Measurements from ENCODE around the gene LRRC53.

The LRRC53 gene

GRCh38 chr1:74496669-74497068 is 15.7 kb downstream of the LRRC53 start:
- H3K36me3 ChIP-seq (ENCODE audit: control insufficient read depth in 4 of 4, insufficient read depth in 4 of 4, low read length in 3 of 4), result no peaks in the 10 kb centered on the region
- ChIA-PET CTCF (no interaction called here), POLR2A (no interaction called here)
- no peak for DNase-seq
- H3K4me1 ChIP-seq (ENCODE audit: control extremely low read depth in 1 of 4, control insufficient read depth in 4 of 4, insufficient read depth in 4 of 4, low read length in 3 of 4), result no peaks in the 10 kb centered on the region
- H3K27ac ChIP-seq (ENCODE audit: insufficient read depth in 1 of 2, low read depth in 1 of 2, low read length in 2 of 2, poor library complexity in 1 of 2, severe bottlenecking in 2 of 2), result no peak overlapping the region
- no peak overlapping the region for H3K4me3 ChIP-seq (ENCODE audit: control insufficient read depth in 1 of 7, extremely low read depth in 1 of 7, insufficient read depth in 4 of 7, low read depth in 2 of 7, low read length in 6 of 7)
- H3K27me3 ChIP-seq (replicated peaks in 2 of 5; ENCODE audit: control insufficient read depth in 4 of 5, insufficient read depth in 5 of 5, low read length in 4 of 5), result no peaks in the 10 kb centered on the region
- H3K9me3 ChIP-seq (ENCODE audit: control extremely low read depth in 1 of 5, control insufficient read depth in 4 of 5, insufficient read depth in 2 of 5, low read depth in 1 of 5, low read length in 4 of 5), result no peaks in the 10 kb centered on the region

GRCh38 chr1:74486036-74486435 is 26.4 kb downstream of the LRRC53 start:
- Histone ChIP-seq H3K27me3 (replicated peaks in 2 of 5; ENCODE audit: control insufficient read depth in 4 of 5, insufficient read depth in 5 of 5, low read length in 4 of 5) (no peaks in the 10 kb centered on the region), H3K27ac (ENCODE audit: insufficient read depth in 1 of 2, low read depth in 1 of 2, low read length in 2 of 2, poor library complexity in 1 of 2, severe bottlenecking in 2 of 2) (no peak overlapping the region), H3K4me3 (ENCODE audit: control insufficient read depth in 1 of 7, extremely low read depth in 1 of 7, insufficient read depth in 4 of 7, low read depth in 2 of 7, low read length in 6 of 7) (no peak overlapping the region), H3K9me3 (ENCODE audit: control extremely low read depth in 1 of 5, control insufficient read depth in 4 of 5, insufficient read depth in 2 of 5, low read depth in 1 of 5, low read length in 4 of 5) (no peaks in the 10 kb centered on the region), H3K36me3 (ENCODE audit: control insufficient read depth in 4 of 4, insufficient read depth in 4 of 4, low read length in 3 of 4) (no peaks in the 10 kb centered on the region), H3K4me1 (ENCODE audit: control extremely low read depth in 1 of 4, control insufficient read depth in 4 of 4, insufficient read depth in 4 of 4, low read length in 3 of 4) (no peaks in the 10 kb centered on the region)
- ChIA-PET CTCF (interaction anchor here (0.6 kb wide), 1 partner anchor 10 kb away, joined by 3 read pairs; no protein-coding TSS in a partner anchor), POLR2A (no interaction called here)
- DNase-seq, result peak; percentile 14 to 67 (median 50)
- no CpG with 5 or more reads among the region's 1 CpG for WGBS (ENCODE audit: insufficient coverage)

- ChIA-PET CTCF (no interaction called here), POLR2A (no interaction called here)
These were observed 26.8 kb downstream of the LRRC53 start for GRCh38 chr1:74485622-74486021.

GRCh38 chr1:74481607-74482006 is 30.8 kb downstream of the LRRC53 start:
- DNase-seq, result no peak
- no peak overlapping the region for H3K4me3 ChIP-seq (ENCODE audit: control insufficient read depth in 1 of 7, extremely low read depth in 1 of 7, insufficient read depth in 4 of 7, low read depth in 2 of 7, low read length in 6 of 7)
- 90% methylated on average over 3 of the region's 3 CpGs for WGBS (ENCODE audit: insufficient coverage)
- ChIA-PET CTCF (no interaction called here), POLR2A (no interaction called here)
- no peaks in the 10 kb centered on the region for H3K36me3 ChIP-seq (ENCODE audit: control insufficient read depth in 4 of 4, insufficient read depth in 4 of 4, low read length in 3 of 4)
- H3K27me3 ChIP-seq (replicated peaks in 2 of 5; ENCODE audit: control insufficient read depth in 4 of 5, insufficient read depth in 5 of 5, low read length in 4 of 5), result no peaks in the 10 kb centered on the region
- no peaks in the 10 kb centered on the region for H3K9me3 ChIP-seq (ENCODE audit: control extremely low read depth in 1 of 5, control insufficient read depth in 4 of 5, insufficient read depth in 2 of 5, low read depth in 1 of 5, low read length in 4 of 5)
- H3K4me1 ChIP-seq (ENCODE audit: control extremely low read depth in 1 of 4, control insufficient read depth in 4 of 4, insufficient read depth in 4 of 4, low read length in 3 of 4), result no peaks in the 10 kb centered on the region
- H3K27ac ChIP-seq (ENCODE audit: insufficient read depth in 1 of 2, low read depth in 1 of 2, low read length in 2 of 2, poor library complexity in 1 of 2, severe bottlenecking in 2 of 2), result no peak overlapping the region

More at GRCh38 chr1:74485622-74486021, 26.8 kb downstream of the LRRC53 start:
- no peaks in the 10 kb centered on the region for H3K9me3 ChIP-seq (ENCODE audit: control extremely low read depth in 1 of 5, control insufficient read depth in 4 of 5, insufficient read depth in 2 of 5, low read depth in 1 of 5, low read length in 4 of 5)
- peak in 1 of 3 donors; percentile 27 for DNase-seq
- H3K36me3 ChIP-seq (ENCODE audit: control insufficient read depth in 4 of 4, insufficient read depth in 4 of 4, low read length in 3 of 4), result no peaks in the 10 kb centered on the region
- H3K4me1 ChIP-seq (ENCODE audit: control extremely low read depth in 1 of 4, control insufficient read depth in 4 of 4, insufficient read depth in 4 of 4, low read length in 3 of 4), result no peaks in the 10 kb centered on the region
- 93% methylated on average over 2 of the region's 3 CpGs for WGBS (ENCODE audit: insufficient coverage)
- no peak overlapping the region for H3K4me3 ChIP-seq (ENCODE audit: control insufficient read depth in 1 of 7, extremely low read depth in 1 of 7, insufficient read depth in 4 of 7, low read depth in 2 of 7, low read length in 6 of 7)
- H3K27ac ChIP-seq (ENCODE audit: insufficient read depth in 1 of 2, low read depth in 1 of 2, low read length in 2 of 2, poor library complexity in 1 of 2, severe bottlenecking in 2 of 2), result no peak overlapping the region
- H3K27me3 ChIP-seq (replicated peaks in 2 of 5; ENCODE audit: control insufficient read depth in 4 of 5, insufficient read depth in 5 of 5, low read length in 4 of 5), result no peaks in the 10 kb centered on the region

GRCh38 chr1:74480068-74480467 is 32.3 kb downstream of the LRRC53 start:
- peaks cover 0 to 2% (median 0%) of the 10 kb centered on the region in 5 experiments for H3K27me3 ChIP-seq (replicated peaks in 2 of 5; ENCODE audit: control insufficient read depth in 4 of 5, insufficient read depth in 5 of 5, low read length in 4 of 5)
- no peak overlapping the region for H3K4me3 ChIP-seq (ENCODE audit: control insufficient read depth in 1 of 7, extremely low read depth in 1 of 7, insufficient read depth in 4 of 7, low read depth in 2 of 7, low read length in 6 of 7)
- WGBS (ENCODE audit: insufficient coverage), result 96% methylated on average over 6 of the region's 6 CpGs
- POLR2A ChIA-PET, result no interaction called here
- H3K36me3 ChIP-seq (ENCODE audit: control insufficient read depth in 4 of 4, insufficient read depth in 4 of 4, low read length in 3 of 4), result no peaks in the 10 kb centered on the region
- DNase-seq, result no peak
- CTCF ChIA-PET, result no interaction called here
- H3K27ac ChIP-seq (ENCODE audit: insufficient read depth in 1 of 2, low read depth in 1 of 2, low read length in 2 of 2, poor library complexity in 1 of 2, severe bottlenecking in 2 of 2), result no peak overlapping the region
- no peaks in the 10 kb centered on the region for H3K9me3 ChIP-seq (ENCODE audit: control extremely low read depth in 1 of 5, control insufficient read depth in 4 of 5, insufficient read depth in 2 of 5, low read depth in 1 of 5, low read length in 4 of 5)
- H3K4me1 ChIP-seq (ENCODE audit: control extremely low read depth in 1 of 4, control insufficient read depth in 4 of 4, insufficient read depth in 4 of 4, low read length in 3 of 4), result no peaks in the 10 kb centered on the region

- no peaks in the 10 kb centered on the region for H3K4me1 ChIP-seq (ENCODE audit: control extremely low read depth in 1 of 4, control insufficient read depth in 4 of 4, insufficient read depth in 4 of 4, low read length in 3 of 4)
- CTCF ChIA-PET, result no interaction called here
- no peak overlapping the region for H3K4me3 ChIP-seq (ENCODE audit: control insufficient read depth in 1 of 7, extremely low read depth in 1 of 7, insufficient read depth in 4 of 7, low read depth in 2 of 7, low read length in 6 of 7)
- 100% methylated on average over 1 of the region's 2 CpGs for WGBS (ENCODE audit: insufficient coverage)
- no peaks in the 10 kb centered on the region for H3K36me3 ChIP-seq (ENCODE audit: control insufficient read depth in 4 of 4, insufficient read depth in 4 of 4, low read length in 3 of 4)
- H3K27me3 ChIP-seq (replicated peaks in 2 of 5; ENCODE audit: control insufficient read depth in 4 of 5, insufficient read depth in 5 of 5, low read length in 4 of 5), result peaks cover 0 to 2% (median 0%) of the 10 kb centered on the region in 5 experiments
- H3K9me3 ChIP-seq (ENCODE audit: control extremely low read depth in 1 of 5, control insufficient read depth in 4 of 5, insufficient read depth in 2 of 5, low read depth in 1 of 5, low read length in 4 of 5), result no peaks in the 10 kb centered on the region
- H3K27ac ChIP-seq (ENCODE audit: insufficient read depth in 1 of 2, low read depth in 1 of 2, low read length in 2 of 2, poor library complexity in 1 of 2, severe bottlenecking in 2 of 2), result no peak overlapping the region
- POLR2A ChIA-PET, result no interaction called here
- no peak for DNase-seq
These were observed 33.4 kb downstream of the LRRC53 start for GRCh38 chr1:74478979-74479378.

- no peak overlapping the region for H3K4me3 ChIP-seq (ENCODE audit: control insufficient read depth in 1 of 7, extremely low read depth in 1 of 7, insufficient read depth in 4 of 7, low read depth in 2 of 7, low read length in 6 of 7)
- H3K4me1 ChIP-seq (ENCODE audit: control extremely low read depth in 1 of 4, control insufficient read depth in 4 of 4, insufficient read depth in 4 of 4, low read length in 3 of 4), result no peaks in the 10 kb centered on the region
- WGBS (ENCODE audit: insufficient coverage), result 95% methylated on average over 3 of the region's 6 CpGs
- H3K27ac ChIP-seq (ENCODE audit: insufficient read depth in 1 of 2, low read depth in 1 of 2, low read length in 2 of 2, poor library complexity in 1 of 2, severe bottlenecking in 2 of 2), result no peak overlapping the region
- H3K36me3 ChIP-seq (ENCODE audit: control insufficient read depth in 4 of 4, insufficient read depth in 4 of 4, low read length in 3 of 4), result no peaks in the 10 kb centered on the region
- H3K27me3 ChIP-seq (replicated peaks in 2 of 5; ENCODE audit: control insufficient read depth in 4 of 5, insufficient read depth in 5 of 5, low read length in 4 of 5), result peaks cover 0 to 2% (median 0%) of the 10 kb centered on the region in 5 experiments
- H3K9me3 ChIP-seq (ENCODE audit: control extremely low read depth in 1 of 5, control insufficient read depth in 4 of 5, insufficient read depth in 2 of 5, low read depth in 1 of 5, low read length in 4 of 5), result no peaks in the 10 kb centered on the region
- ChIA-PET CTCF (no interaction called here), POLR2A (interaction anchor here (0.7 kb wide), 1 partner anchor 10 kb away, joined by 3 read pairs; no protein-coding TSS in a partner anchor)
- no peak for DNase-seq
These were observed 37.8 kb downstream of the LRRC53 start for GRCh38 chr1:74474585-74474984.

All from common myeloid progenitor, CD34-positive (primary cell).